T-helper 17 cell (primary cell): ENCODE results near the gene DMAP1. TPM values are rescaled to one million over a fixed set of nuclear protein-coding genes. Genes with fewer than 3 reads are reported as not detected.

Source experiments
- ATAC-seq: fragments of 150-1000 bp; cut with Tn5 transposase; 2 replicates; pipeline ENCODE4 v1.10.0; 2021; ENCODE audit warnings: mild to moderate bottlenecking, moderate library complexity
- DNase-seq, 3 donors: peaks; one replicate each; pipeline versions ENCODE4 v3.0.0 to v3.0.0-alpha.2; 2020 to 2021
- H3K9me3 ChIP-seq: one replicate; pipeline ENCODE4 v1.7.0; 2013; ENCODE audit warnings: low read length, mild to moderate bottlenecking; ENCODE audit not compliant: control insufficient read depth, poor library complexity, severe bottlenecking
- H3K27ac Mint-ChIP-seq: one replicate; pipeline ENCODE4 v1.8.0; 2022; ENCODE audit warnings: mild to moderate bottlenecking, moderate library complexity, mixed read lengths
- H3K27me3 Mint-ChIP-seq: one replicate; pipeline ENCODE4 v1.8.0; 2022; ENCODE audit warnings: mixed read lengths
- H3K36me3 Mint-ChIP-seq: one replicate; pipeline ENCODE4 v1.8.0; 2022; ENCODE audit warnings: low read depth, mixed read lengths
- H3K4me1 Mint-ChIP-seq: one replicate; pipeline ENCODE4 v1.8.0; 2022; ENCODE audit warnings: mild to moderate bottlenecking, mixed read lengths
- H3K4me3 Mint-ChIP-seq: one replicate; pipeline ENCODE4 v1.8.0; 2022; ENCODE audit warnings: mild to moderate bottlenecking, moderate library complexity, mixed read lengths
- total RNA-seq, 4 donors: library from RNA in 2 of 4; stranded (reverse) in 2 of 4; gene quantifications; one replicate each; pipeline ENCODE4 v1.2.3 and lab custom pipeline; 2022 to 2026

The DMAP1 gene
- total RNA-seq, 2 donors from 2014 or later: 52.9 to 59.1 TPM

DNA sequence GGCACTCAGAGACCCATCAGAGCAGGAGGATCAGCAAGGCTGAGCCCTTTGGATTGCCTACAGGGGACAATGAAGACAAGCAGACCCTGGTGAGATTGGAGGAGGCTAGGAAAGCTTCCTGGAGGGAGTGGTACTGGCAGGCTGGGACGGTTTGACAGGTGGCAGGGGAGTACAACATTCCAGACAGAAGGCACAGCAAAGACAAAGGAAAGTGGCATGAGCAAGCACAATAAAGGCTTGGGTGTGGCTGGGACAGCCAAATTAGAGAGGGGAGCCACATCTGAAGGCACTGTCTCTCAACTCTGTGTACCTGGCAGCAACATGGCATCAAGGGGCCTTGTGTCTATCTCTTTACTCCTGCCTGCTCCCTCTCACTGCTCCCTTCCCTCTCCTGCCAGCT lies 38.2 kb downstream of the DMAP1 start:
- no peak overlapping the region for H3K27ac Mint-ChIP-seq
- DNase-seq (no peak), ATAC-seq (no peak)
- no peaks in the 10 kb centered on the region for H3K9me3 ChIP-seq
- no peaks in the 10 kb centered on the region for H3K27me3 Mint-ChIP-seq
- no peaks in the 10 kb centered on the region for H3K36me3 Mint-ChIP-seq
- no peak overlapping the region for H3K4me3 Mint-ChIP-seq
- H3K4me1 Mint-ChIP-seq: peaks cover 10% of the 10 kb centered on the region

DNA sequence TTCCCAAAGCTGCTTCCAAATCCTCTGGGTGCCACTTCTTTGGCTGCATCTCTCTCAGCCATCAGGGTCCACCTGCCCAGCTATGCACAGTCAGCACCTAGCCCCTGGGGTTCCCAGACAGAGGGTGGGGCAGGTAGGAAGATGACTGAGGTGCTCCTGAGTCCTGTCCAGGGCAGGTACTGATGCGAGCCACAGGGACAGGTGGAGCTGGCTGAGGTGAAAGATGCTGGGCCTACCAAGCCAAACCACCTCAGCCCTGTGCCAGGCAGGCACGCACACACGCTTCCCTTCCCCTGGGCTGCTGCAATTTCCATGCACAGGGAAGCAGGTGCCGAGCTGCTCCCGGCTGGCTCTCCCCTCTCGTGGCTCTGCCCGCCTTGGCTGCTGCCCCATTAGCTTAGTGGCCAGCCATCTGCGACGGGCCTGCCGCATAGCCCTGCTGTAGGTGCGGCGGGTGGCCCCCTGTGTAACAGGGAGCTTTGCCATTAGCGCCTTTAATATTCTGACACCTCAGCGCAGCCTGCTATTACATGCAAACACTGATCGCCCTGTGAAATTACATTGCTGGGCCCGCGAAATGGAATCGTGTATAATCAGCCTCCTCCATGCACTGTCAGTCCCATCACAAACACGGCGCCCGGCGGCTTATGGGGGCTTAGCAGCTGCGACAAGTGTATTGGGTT lies 38.9 kb downstream of the DMAP1 start:
- Mint-ChIP-seq H3K4me3 (no peak overlapping the region), H3K27ac (no peak overlapping the region), H3K4me1 (peaks cover 7% of the 10 kb centered on the region), H3K36me3 (no peaks in the 10 kb centered on the region), H3K27me3 (no peaks in the 10 kb centered on the region)
- DNase-seq (no peak), ATAC-seq (no peak)
- no peaks in the 10 kb centered on the region for H3K9me3 ChIP-seq

DNA sequence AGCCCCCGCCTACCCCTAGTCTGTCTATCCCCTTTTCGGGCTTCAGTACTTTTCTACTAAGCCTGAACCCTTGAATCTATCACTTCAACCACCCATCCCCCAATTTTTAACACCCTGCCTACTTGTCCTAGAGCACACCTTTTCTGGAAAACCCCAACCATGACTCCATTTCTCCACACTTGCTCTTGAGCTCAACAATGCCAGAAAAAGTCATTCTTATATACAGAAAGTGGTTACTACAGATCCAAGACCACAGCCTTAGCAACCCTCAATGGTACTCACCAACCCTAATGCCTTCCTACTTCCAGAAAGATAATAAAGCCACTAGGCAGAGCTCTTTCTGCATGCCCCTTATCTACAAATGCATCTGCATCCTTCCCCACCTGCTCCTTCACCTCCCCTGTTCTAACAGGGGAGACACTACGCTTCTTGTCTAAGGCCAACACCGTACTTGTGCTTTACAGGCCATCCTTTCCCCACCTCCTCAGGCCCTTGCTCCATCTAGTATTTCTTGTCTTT lies 41.2 kb downstream of the DMAP1 start:
- Mint-ChIP-seq H3K4me3 (no peak overlapping the region), H3K27ac (no peak overlapping the region), H3K27me3 (no peaks in the 10 kb centered on the region), H3K36me3 (peaks cover 3% of the 10 kb centered on the region), H3K4me1 (peaks cover 11% of the 10 kb centered on the region)
- no peaks in the 10 kb centered on the region for H3K9me3 ChIP-seq
- DNase-seq: no peak
- ATAC-seq: no peak

DNA sequence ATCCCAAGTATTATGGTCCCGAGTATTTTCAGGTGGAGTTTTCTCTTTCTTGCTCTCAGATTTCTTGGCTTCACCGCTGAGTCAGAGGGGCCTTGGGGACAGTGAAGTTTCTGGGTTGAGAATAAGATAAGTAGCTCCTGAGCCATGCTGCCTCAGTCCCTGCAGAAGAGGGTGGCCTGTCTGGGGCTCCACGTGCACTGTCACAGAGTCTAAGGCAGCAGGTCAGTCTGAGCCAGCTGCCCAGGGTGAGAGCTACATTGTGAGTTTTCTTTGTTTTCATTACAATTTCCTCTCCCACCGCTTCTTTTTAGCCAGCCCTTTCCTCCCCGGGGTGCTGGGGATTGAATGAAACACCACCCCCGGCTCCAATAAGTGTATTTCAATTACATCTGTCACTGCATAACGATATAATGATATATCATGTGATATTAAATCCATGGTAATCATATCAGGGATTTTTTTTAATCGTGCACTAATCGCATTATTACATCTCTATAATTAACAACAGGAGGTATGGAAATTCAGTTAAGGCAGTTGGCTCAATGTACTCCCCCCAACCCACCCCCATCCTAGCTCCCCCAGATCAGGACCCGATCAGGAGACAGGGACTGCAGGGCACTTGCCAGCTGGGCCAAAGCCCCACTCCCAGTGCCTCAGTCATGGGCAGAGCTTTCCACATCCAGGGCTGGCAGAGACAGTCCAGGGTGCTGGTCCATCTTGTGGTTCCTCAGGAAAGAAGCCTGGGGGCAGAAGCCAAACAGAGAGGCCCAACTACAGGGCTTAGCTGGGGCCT lies 43.7 kb downstream of the DMAP1 start:
- Mint-ChIP-seq H3K27me3 (no peaks in the 10 kb centered on the region), H3K4me1 (peaks cover 18% of the 10 kb centered on the region), H3K36me3 (peaks cover 3% of the 10 kb centered on the region), H3K27ac (no peak overlapping the region), H3K4me3 (no peak overlapping the region)
- ATAC-seq (no peak), DNase-seq (no peak)
- no peaks in the 10 kb centered on the region for H3K9me3 ChIP-seq

DNA sequence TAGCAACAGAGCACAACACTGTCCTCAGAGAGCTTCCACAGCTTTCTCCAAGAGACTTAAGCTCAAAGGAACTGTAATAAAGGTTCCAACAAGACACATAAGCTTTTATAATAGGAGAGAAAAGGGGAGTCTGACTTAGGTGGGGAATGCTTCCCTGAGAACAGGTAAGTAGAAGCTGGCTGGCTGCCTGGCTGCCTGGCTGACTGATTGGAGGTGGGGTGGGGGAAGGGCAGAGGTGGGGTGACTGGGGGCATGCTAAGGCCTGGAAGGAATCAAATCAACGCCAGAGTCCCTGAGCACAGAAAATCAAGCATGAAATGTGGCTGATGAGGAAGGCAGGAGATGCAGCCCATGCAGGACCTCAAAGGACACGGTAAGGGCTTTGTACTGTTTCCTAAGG lies 45.8 kb downstream of the DMAP1 start:
- H3K4me3 Mint-ChIP-seq: no peak overlapping the region
- DNase-seq: no peak
- H3K4me1 Mint-ChIP-seq: peaks cover 21% of the 10 kb centered on the region
- H3K9me3 ChIP-seq: no peaks in the 10 kb centered on the region
- H3K27me3 Mint-ChIP-seq: no peaks in the 10 kb centered on the region
- no peak for ATAC-seq
- no peak overlapping the region for H3K27ac Mint-ChIP-seq
- peaks cover 3% of the 10 kb centered on the region for H3K36me3 Mint-ChIP-seq

DNA sequence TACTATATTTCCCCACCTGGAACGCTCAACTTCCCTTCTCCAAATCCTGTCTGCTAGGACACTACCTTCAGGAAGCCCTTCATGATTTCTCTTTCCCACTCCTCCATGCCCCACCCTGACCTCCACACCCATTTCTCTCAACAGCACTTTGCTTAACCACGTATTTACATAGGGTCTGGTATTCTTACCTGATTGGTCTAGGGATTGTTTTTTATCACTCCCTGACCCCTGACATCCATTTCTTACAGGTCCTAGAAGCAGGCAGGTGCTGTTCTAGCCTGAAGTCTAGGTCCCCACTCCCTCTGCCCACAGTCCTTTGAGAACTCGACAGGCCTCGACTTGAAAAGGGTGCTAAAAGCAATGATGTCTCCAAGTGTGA lies 47.5 kb downstream of the DMAP1 start:
- no peak overlapping the region for H3K4me3 Mint-ChIP-seq
- no peaks in the 10 kb centered on the region for H3K9me3 ChIP-seq
- ATAC-seq: no peak
- no peak for DNase-seq
- peak overlapping the region; percentile 47 for H3K27ac Mint-ChIP-seq
- no peaks in the 10 kb centered on the region for H3K27me3 Mint-ChIP-seq
- peaks cover 21% of the 10 kb centered on the region for H3K4me1 Mint-ChIP-seq
- peaks cover 3% of the 10 kb centered on the region for H3K36me3 Mint-ChIP-seq

DNA sequence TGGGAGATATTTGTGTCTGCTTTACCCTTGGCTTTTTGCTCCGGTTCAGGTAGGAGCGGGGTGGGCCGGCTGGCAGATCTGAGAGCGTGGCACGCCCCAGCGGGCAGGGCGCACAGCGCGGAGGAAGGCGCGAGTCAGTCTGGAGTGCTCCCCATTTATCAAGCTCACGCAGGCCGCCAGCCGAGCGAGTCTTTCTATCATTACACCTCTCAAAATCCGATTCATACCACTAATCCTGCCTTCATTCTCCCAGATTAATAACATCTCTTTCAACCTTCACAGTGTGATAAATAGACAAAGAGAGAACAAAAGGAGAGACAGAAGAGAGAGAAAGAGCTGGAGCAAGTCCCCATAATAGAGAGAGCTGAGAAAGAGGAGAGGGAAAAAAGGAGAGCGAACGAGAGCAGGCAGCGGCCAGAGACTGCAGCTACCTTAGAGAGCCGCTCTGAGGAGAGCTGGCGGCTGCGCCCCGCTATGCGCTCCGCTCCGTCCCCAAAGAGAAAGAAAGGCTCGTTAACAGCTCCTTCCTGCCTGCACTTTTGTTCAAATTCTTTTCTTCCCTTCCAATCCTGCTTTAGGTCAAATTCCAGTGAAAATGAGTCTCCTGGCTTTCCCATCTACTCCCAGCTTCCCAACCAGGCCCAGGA lies 48.0 kb downstream of the DMAP1 start:
- H3K4me3 Mint-ChIP-seq: no peak overlapping the region
- no peaks in the 10 kb centered on the region for H3K27me3 Mint-ChIP-seq
- H3K9me3 ChIP-seq: no peaks in the 10 kb centered on the region
- peak overlapping the region; percentile 47 for H3K27ac Mint-ChIP-seq
- H3K4me1 Mint-ChIP-seq: peaks cover 21% of the 10 kb centered on the region
- ATAC-seq (no peak), DNase-seq (no peak)
- H3K36me3 Mint-ChIP-seq: peaks cover 3% of the 10 kb centered on the region

DNA sequence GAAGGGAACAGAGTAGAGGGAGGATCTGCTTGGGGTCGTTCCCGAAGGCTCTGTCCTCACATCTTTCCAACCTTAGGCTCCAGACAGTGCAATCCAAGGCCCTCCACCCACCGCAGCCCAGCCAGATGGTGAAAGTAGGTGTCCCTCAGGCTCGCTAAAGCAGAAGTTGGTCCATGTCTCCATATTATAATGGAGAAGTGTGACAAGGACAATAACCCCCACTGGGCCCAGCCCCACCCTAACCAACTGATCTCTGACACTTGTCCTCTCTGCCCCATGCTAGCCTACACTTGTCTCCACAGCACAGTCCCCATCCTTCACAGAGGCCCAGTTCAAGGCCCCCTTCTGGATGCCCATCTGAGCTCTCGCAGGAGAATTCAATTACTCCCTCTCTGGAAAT lies 48.7 kb downstream of the DMAP1 start:
- Mint-ChIP-seq H3K27ac (no peak overlapping the region), H3K4me1 (peaks cover 21% of the 10 kb centered on the region), H3K4me3 (no peak overlapping the region), H3K27me3 (no peaks in the 10 kb centered on the region), H3K36me3 (peaks cover 3% of the 10 kb centered on the region)
- no peaks in the 10 kb centered on the region for H3K9me3 ChIP-seq
- ATAC-seq (no peak), DNase-seq (no peak)

DNA sequence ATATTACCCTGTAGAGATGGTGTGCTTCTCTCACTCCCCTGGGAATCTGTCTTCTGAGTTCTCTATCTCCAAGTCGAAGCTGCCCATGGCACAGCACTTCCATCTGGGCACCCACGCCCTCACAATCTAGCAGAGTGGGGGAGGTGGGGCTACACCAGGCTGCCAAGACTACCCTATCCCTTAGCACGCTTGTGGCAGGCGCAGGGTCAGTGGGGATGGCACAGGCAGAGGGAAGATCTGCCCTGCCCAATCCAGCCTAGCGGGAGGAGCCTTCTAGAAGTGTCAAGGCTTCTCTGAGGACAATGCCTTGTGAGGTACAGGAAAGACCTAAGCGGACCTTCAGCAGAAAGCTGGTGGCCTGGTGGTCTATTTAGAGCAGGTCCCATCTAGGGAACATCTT lies 49.1 kb downstream of the DMAP1 start:
- no peaks in the 10 kb centered on the region for H3K9me3 ChIP-seq
- Mint-ChIP-seq H3K27me3 (no peaks in the 10 kb centered on the region), H3K4me1 (peaks cover 22% of the 10 kb centered on the region), H3K27ac (no peak overlapping the region), H3K4me3 (no peak overlapping the region), H3K36me3 (peaks cover 3% of the 10 kb centered on the region)
- no peak for ATAC-seq
- DNase-seq: no peak

DNA sequence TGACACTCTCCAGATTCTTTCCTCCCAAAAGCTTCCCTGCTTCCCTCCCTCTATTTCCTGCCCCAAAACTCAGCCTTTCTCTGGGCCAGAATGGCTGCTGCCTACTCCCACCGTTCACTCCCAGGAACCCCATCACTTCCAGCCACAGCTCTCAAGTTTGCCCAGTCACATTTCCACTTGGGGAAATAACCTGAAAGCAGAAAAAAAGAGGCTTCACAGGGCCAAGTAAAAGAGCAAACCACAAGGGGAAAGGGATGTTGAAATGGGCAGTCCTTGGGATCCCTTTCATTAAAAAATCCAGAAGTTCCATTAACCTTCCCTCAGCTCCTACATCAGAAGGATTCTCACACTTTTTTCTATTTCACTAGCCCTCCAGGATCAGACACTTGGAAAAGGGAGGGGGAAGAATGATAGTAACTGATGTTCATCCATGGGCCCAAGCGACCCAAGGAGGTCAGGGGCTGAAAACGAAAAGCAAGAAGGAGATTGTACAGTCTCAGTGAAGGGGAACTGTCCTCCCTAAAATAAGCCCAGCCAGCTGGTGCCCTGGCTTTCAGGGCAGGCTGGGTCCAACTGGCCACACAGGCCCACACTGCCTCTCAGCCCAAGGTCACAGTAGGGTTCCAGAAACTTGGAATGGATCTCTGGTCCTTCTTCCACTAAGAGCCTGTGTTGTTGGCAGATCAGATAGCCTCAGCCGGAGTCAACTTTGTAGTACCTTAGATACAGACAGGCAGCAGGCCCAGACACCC lies 49.7 kb downstream of the DMAP1 start:
- H3K36me3 Mint-ChIP-seq: peaks cover 3% of the 10 kb centered on the region
- no peak overlapping the region for H3K27ac Mint-ChIP-seq
- DNase-seq: no peak
- ATAC-seq: no peak
- H3K4me1 Mint-ChIP-seq: peaks cover 20% of the 10 kb centered on the region
- H3K4me3 Mint-ChIP-seq: no peak overlapping the region
- no peaks in the 10 kb centered on the region for H3K27me3 Mint-ChIP-seq
- no peaks in the 10 kb centered on the region for H3K9me3 ChIP-seq

DNA sequence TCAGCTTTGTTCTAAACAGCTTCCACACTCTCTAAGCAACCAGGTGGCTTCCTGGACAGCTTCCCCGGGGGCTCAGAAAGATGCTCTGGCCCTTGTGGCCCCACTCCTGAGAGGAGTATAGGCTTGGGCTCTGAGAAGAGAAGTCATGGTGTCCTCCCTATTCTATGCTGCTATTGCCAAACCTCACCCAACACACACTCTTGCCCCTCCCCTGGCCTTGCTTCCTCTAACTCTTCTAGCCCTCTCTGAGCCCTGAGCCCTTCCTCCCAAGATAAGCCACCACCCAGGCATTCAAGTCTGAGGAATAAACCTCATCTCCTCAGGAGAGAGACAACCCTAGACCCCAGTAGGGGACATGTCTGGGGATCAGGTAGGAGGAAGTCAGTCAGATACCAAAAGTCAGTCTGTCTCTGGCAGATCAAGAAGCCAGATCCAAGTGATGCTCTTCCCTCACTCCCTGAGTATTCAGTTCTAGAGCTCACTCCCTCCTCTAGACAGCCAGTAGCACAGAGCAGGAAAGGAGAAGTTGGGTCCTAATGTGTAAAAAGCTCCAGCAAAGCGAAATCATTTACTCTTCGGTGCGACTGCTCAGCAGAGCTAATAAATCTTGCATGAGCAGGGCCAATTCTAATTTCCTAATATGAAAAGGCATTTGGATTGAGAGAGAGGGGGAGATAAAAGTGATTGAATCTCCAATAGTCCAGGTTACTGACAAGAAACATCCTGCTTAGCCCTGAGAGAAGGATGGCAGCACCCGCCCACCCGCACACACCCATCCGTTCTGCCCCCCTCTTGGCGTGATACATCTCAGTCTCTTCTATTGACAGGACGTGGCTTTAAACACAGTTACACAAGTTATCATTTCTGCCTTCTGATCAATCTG lies 50.5 kb downstream of the DMAP1 start:
- DNase-seq (no peak), ATAC-seq (no peak)
- no peaks in the 10 kb centered on the region for H3K9me3 ChIP-seq
- Mint-ChIP-seq H3K4me1 (peaks cover 16% of the 10 kb centered on the region), H3K27ac (no peak overlapping the region), H3K4me3 (no peak overlapping the region), H3K27me3 (no peaks in the 10 kb centered on the region), H3K36me3 (no peaks in the 10 kb centered on the region)

DNA sequence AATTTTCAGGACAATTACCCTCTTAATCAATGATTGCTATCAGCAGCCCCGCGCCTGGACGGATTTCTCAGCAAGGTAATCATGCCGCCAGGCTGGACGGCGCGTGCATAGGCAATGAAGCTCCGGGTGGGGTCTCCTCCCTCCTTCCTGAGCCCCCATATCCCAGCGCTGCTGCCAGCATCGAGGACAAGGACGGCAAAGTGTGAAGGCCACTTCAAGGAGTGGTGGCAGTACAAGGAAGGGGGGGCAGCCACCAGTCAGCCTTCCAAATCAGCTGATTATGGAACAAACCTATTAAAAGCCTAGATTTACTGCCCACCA lies 51.1 kb downstream of the DMAP1 start:
- DNase-seq (no peak), ATAC-seq (no peak)
- Mint-ChIP-seq H3K27ac (no peak overlapping the region), H3K4me1 (peaks cover 16% of the 10 kb centered on the region), H3K4me3 (no peak overlapping the region), H3K27me3 (no peaks in the 10 kb centered on the region), H3K36me3 (no peaks in the 10 kb centered on the region)
- no peaks in the 10 kb centered on the region for H3K9me3 ChIP-seq
